Right forelimb (tissue), 1 donor: Measurements from ENCODE around the gene TPBGL.

ENCODE experiments used
- DNase-seq: peaks from one replicate; pipeline ENCODE4 v3.0.0-alpha.2; 2018

The TPBGL gene

GRCh38 chr11:75240311-75241035 lies at the start of gene TPBGL:
TSS of gene TPBGL (plus strand) at chr11:75240774. CDS start at chr11:75241050, 276 bp downstream.
- DNase-seq: peak; percentile 60

GRCh38 chr11:75191330-75191717 lies 49.2 kb upstream of the TPBGL start:
- peak; percentile 69 for DNase-seq

GRCh38 chr11:75193271-75193670 lies 47.3 kb upstream of the TPBGL start:
- peak; percentile 38 for DNase-seq

- peak; percentile 39 for DNase-seq
Measured at GRCh38 chr11:75193711-75194110, 46.9 kb upstream of the TPBGL start.

- DNase-seq: peak; percentile 36
Measured at GRCh38 chr11:75194147-75194546, 46.4 kb upstream of the TPBGL start.

- peak; percentile 42 for DNase-seq
Measured at GRCh38 chr11:75195167-75195962, 45.2 kb upstream of the TPBGL start.

GRCh38 chr11:75196426-75196825 lies 44.1 kb upstream of the TPBGL start:
- no peak for DNase-seq

- no peak for DNase-seq
Measured at GRCh38 chr11:75197512-75198277, 42.9 kb upstream of the TPBGL start.

- DNase-seq: no peak
Measured at GRCh38 chr11:75198278-75198973, 42.1 kb upstream of the TPBGL start.

GRCh38 chr11:75199412-75199955 lies 41.1 kb upstream of the TPBGL start:
- no peak for DNase-seq

- no peak for DNase-seq
Measured at GRCh38 chr11:75200051-75200450, 40.5 kb upstream of the TPBGL start.

GRCh38 chr11:75200531-75200930 lies 40.0 kb upstream of the TPBGL start:
- DNase-seq: no peak

- no peak for DNase-seq
Measured at GRCh38 chr11:75201771-75202170, 38.8 kb upstream of the TPBGL start.

- DNase-seq: no peak
Measured at GRCh38 chr11:75202195-75202594, 38.4 kb upstream of the TPBGL start.

- no peak for DNase-seq
Measured at GRCh38 chr11:75203138-75203537, 37.4 kb upstream of the TPBGL start.

GRCh38 chr11:75203641-75204011 lies 36.9 kb upstream of the TPBGL start:
- no peak for DNase-seq

GRCh38 chr11:75204012-75204674 lies 36.4 kb upstream of the TPBGL start:
- no peak for DNase-seq

GRCh38 chr11:75204685-75205563 lies 35.6 kb upstream of the TPBGL start:
- DNase-seq: peak; percentile 86

GRCh38 chr11:75205564-75206020 lies 35.0 kb upstream of the TPBGL start:
- no peak for DNase-seq

GRCh38 chr11:75208446-75208845 lies 32.1 kb upstream of the TPBGL start:
- no peak for DNase-seq

GRCh38 chr11:75212411-75212810 lies 28.2 kb upstream of the TPBGL start:
- DNase-seq: no peak
